Prostate gland (tissue), 2 donors: ENCODE measurements around the gene STX10.
"Not testable (repeated sequence)": the region's sequence is repeated elsewhere in the genome, so short reads cannot be mapped to it uniquely, and the experiment has no call there.

Experiments
- CTCF ChIP-seq, 4 experiments: fragments of 200-600 bp in 2 of 4; fragments of 450-650 bp in 2 of 4; sonication (generic) in 2 of 4; IDR thresholded peaks; 1 replicate in 3 of 4; 2 replicates in 1 of 4; pipeline ENCODE4 v1.5.1; 2016 to 2019; ENCODE audit warnings: antibody characterized with exemption in 4 of 4, mild to moderate bottlenecking in 2 of 4, moderate library complexity in 2 of 4
- POLR2A ChIP-seq: fragments of 450-650 bp; IDR thresholded peaks from one replicate; pipeline ENCODE4 v1.6.1; 2016; ENCODE audit warnings: antibody characterized with exemption, mild to moderate bottlenecking

GRCh38 chr19:13166151-13166550 lies 16.0 kb upstream of the STX10 start:
- not testable (repeated sequence) for TF ChIP-seq POLR2A; CTCF (IDR thresholded peaks at IDR 0.05)
